EH (cell line): ENCODE measurements around the gene SCARF2.
A peak's percentile ranks its signal among the peaks of the same experiment; 100 is the strongest.
"Not testable (repeated sequence)": the region's sequence is repeated elsewhere in the genome, so short reads cannot be mapped to it uniquely, and the experiment has no call there.

Source experiments
- DNase-seq: peaks from one replicate; pipeline ENCODE4 v3.0.0-alpha.2; 2015; ENCODE audit warnings: low read depth

SCARF2 gene

DNA sequence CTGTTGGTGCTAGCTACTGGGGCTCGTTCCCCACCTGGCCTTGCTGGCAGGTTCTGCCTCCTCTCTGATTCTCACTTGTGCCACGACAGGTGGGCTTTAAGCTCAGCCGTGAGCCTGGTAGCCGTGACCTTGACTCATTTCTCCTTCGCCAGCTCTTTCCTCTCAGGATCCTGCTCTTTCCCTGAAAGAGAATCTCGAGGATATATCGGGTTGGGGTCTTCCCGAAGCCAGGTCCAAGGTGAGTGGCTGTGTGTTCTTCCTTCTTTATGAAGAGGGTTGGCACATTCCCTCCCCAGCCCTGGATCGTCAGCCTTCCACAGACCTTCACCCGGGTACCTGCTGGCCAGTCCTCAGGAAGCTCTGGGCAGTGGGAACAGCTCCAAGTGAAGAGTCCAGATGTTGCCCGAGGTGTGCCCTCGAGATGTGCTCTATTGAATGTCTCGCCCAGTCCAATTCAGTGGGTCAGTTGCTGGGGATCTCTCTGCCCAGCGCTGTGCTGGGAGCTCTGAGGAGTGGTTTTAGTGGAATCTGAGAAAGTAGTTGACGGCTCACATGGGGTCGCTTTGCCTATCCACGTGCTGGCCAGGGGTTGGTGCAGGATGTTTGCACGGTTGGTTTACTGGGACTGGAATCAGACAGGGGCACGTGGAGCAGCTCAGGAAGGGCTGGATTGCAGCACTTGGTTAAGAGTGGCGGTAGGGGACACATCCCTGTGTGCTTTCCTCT, 42.3 kb downstream of the SCARF2 start:
- DNase-seq: no peak

DNA sequence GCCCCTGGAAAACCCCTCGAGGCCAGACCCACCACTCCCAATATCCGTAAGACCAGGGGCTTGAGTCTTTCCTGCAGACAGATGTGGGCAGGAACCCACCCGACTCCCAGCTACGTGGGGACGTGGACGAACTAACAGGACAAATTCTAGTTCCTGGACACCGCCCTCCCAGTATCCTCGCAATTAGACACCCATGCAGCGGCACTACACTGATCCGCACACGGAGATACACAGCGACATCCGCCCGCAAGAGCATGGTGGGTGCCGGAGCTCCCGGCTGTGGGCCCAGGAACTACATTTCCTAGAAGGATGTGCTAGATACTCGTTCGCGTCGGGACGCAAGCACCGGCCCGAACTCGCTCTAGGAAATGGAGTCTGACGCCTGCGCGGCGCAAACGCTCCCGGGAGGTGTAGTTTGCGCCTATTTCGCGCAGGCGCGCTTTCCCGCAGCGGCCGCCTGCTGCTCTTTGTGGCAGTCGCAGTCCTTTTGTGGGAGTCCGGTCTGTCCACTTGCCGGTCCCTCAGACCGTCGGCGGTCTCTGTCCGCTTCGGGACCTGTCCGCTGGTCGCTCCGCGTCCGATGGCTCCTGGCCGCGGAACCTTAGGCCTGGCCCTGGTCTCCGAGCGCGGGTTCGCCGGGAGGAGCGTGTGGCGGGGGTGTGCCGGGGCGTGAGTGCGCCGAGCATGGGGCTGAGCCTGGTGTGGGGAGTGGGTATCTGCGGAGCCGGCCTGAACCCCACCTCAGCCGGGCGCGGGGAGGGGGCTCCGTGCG, 43.7 kb downstream of the SCARF2 start, which contains the start of gene ZNF74:
Gene ZNF74 (plus strand): TSS at position 447 of the 772 bp plus-strand sequence. CDS start 478 bp downstream, outside the sequence.
- peak; percentile 92 for DNase-seq

DNA sequence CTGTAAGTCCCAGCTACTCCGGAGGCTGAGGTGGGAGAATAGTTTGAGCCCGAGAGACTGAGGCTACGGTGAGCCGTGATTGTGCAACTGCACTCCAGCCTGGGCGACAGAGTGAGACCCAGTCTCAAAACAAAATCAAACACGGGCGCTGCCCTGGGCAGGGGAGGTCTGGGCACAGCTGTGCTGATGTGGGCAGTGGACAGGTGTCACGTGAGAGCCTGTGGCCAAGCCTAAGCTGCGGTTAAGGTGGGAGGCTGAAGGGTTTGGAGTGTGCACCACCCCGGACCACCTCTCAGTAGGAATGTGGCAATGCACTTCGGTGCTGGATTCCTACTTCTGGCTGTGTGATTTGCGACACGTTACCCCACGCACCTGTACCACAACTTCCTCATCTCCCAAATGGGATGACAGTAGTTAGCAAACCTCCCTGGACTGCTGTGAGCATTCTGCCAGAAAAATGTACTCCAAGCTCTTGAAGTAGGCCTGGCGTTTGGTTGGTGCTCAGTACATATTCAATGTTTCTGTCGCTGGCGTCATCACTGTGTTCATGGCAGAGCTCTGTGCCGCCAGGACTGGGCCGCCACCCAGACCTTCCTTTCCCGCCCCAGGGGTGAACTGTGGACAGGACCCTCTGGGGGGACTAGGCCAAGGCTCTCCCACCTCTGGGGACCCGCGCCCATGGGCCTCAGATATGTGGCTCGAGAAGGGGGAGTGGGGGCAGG, 44.5 kb downstream of the SCARF2 start:
- no peak for DNase-seq

DNA sequence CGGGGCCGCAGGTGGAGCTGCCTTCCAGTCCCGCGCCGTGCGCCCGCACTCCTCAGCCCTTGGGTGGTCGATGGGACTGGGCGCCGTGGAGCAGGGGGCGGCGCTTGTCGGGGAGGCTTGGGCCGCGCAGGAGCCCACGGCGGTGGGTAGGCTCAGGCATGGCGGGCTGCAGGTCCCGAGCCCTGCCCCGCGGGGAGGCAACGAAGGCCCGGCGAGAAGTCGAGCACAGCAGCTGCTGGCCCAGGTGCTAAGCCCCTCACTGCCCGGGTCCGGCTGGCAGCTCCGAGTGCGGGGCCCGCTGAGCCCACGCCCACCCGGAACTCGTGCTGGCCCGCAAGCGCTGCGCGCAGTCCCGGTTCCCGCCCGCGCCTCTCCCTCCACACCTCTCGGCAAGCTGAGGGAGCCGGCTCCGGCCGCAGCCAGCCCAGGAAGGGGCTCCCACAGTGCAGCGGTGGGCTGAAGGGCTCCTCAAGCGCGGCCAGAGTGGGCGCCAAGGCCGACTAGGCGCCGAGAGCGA, 45.2 kb downstream of the SCARF2 start:
- not testable (repeated sequence) for DNase-seq

DNA sequence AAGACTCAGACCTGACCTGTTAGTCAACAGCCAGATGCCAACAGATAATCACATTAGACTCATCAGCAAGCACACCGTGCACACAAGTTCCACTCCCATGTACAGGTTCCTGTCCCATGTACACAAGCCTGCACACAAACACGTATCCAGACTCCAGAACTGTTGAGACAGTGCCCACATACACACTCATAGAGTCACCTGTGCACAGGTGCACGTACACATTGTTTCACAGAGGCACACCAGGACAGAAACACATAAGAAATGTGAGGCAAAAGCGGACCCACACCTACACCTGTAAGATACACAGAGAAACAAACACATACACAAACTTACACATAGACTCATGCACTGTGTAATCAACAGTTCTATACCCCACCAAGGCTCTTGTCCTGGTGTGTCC, 46.4 kb downstream of the SCARF2 start:
- no peak for DNase-seq

DNA sequence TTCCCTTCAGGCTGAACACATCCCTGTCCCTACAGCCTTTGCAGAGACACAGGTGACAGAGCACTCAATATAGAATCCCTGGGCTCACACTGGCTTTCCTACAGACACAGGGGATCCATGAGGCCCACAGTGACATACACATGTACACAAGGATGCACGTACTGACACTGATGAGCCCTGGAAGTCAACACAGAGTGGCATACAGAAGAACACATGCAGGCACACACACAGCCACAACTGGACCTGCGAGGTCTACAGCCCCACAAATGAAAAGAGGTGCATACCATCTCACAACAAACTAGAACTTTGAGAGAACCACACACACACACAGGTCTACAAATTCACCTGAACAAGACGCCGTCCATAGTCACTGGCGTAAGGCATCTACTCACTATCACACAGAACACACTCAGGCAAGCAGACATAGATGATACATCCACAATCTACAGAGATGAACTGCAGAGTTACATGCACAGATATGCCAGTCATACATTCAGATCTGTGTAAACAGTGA, 47.2 kb downstream of the SCARF2 start:
- no peak for DNase-seq

DNA sequence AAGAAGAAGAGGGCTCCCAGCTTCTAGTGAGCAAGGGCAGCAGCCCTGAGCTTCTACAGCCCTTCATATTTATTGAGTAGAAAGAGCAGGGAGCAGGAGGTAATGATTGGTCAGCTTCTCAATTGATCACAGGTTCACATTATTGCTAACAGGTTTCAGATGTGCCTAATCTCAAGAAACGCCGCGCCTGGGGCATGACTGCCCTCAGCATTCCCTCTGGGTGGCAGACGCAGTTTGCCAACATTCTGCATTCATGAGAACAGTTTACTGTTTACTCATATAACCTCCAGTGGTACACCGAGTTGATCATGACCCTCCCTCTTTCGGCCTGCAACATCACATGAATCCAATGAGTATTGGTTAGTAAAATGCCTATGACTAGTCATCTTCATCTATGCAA, 48.3 kb downstream of the SCARF2 start:
- no peak for DNase-seq

DNA sequence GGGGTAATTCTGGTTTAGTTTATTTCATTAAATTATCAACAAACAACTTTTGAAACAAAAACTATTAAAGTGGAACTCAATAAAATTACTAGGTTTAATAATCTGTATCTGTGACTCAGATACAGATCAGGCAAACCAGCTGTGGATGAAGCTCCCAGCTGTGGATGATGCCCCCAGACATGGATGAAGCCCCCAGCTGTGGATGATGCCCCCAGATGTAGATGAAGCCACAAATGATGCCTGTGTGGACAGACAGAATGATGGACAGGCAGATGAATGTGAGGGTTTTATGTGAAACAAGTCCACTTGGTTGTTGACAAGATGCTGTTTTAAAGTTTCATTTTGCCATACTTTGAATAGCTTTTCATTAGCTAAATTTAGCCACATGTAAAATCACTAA, 49.4 kb downstream of the SCARF2 start:
- DNase-seq: no peak

DNA sequence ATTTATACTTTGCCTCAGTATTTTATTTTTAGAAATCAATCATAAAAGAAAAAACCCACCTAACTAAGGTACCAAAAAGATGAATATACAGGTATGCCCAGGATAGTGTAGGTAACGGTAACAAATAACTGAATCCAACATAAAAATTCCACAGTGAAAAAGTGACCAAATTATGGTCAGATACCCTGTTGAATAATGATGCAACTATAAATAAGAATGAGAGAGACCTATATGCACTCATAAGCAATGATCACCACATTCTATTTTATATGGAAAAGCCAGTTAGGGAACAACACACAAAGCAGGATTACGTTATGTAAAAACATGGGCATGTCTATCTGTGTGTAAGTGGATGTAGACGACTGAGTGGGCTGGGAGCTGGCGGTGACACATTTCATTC, 50.7 kb downstream of the SCARF2 start:
- no peak for DNase-seq

DNA sequence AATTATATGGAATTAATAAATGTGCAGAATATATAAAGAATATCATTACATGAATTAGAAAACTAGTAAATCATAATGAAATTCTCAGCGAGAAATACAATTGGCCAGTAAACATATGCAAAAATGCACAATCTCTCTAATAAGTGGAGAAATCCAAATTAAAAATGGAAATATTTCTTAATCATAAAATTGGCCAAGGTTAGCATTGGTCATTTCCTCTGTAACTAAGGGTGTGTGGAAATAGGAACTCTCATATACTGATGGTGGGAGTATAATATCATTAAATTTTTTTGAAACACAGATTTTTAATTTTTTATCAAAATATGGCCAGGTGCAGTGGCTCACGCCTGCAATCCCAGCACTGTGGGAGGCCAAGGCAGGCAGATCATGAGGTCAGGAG, 51.3 kb downstream of the SCARF2 start:
- DNase-seq: no peak

DNA sequence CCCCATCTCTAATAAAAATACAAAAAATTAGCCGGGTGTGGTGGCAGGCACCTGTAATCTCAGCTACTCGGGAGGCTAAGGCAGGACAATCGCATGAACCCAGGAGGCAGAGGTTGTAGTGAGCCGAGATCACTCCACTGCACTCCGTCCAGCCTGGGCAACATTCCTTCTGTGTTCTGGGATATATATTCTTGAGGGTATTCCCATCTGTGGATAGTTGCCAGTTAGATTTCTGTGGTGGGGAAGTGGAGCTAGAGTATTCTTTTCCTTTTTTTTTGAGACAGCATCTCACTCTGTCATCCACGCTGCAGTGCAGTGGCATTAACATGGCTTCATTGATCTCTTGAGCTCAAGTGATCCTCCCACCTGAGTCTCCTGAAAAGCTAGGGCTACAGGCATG, 52.8 kb downstream of the SCARF2 start:
- DNase-seq: no peak

DNA sequence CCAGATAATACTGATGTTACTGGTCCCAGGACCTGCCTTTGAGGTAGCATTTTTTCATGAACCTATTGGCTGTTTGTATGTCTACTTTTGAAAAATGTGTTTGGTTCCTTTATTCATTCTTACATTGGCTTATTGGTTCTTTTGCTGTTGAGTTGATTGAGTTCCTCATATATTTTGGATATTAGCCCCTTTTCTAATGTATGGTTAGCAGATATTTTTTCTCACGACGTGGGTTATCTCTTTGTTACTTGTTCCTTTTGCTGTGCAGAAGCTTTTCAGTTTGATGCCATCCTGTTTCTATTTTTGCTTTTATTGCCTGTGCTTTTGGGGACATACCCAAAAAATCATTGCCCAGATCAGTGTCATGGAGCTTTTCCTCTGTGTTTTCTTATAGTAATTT, 53.5 kb downstream of the SCARF2 start:
- DNase-seq: no peak

DNA sequence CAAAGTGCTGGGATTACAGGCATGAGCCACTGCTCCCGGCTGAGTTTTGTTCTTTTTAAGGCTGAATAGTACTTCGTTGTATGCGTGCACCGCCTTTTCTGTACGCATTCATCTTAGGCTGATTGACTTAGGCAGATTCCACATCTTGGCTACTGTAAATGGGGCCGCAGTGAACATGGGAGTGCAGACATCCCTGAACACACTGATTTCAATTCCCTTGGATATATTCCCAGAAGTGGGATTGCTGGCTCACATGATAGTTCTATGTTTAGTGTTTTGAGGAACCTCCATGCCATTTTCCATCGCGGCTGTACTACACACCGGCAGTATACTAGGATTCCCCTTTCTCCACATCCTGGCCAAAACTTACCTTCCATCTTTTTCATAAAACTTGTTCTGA, 54.1 kb downstream of the SCARF2 start:
- no peak for DNase-seq

DNA sequence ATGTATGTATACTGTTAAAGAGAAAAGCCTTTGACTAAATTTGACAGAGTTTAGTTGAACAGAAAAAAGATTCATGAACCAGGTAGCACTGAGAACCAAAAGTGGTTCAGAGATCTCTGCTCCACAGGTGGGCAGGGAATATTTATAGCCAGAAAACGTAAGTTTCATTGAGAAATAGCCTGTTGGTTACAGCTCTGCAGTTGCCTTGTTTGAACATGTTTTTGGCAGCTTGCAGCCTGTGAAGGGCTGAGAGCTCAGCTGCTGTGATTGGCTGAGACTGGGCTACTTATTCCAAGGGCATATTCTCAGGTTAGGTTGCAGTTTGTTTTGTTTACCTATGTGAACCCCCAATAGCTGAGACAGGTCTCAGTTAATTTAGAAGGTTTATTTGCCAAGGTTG, 57.1 kb downstream of the SCARF2 start:
- no peak for DNase-seq

DNA sequence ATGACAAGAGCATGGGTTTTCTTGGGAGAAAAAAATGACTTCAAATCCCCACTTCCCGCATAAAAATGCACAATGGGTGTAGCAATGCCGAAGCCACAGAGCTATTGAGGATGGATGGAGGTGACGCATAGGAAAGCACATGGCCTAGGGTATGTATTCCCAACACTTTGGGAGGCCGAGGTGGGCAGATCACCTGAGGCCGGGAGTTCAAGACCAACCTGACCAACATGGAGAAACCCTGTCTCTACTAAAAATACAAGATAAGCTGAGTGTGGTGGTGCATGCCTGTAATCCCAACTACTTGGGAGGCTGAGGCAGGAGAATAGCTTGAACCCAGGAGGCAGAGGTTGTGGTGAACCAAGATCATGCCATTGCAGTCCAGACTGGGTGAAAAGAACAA, 58.9 kb downstream of the SCARF2 start:
- not testable (repeated sequence) for DNase-seq

DNA sequence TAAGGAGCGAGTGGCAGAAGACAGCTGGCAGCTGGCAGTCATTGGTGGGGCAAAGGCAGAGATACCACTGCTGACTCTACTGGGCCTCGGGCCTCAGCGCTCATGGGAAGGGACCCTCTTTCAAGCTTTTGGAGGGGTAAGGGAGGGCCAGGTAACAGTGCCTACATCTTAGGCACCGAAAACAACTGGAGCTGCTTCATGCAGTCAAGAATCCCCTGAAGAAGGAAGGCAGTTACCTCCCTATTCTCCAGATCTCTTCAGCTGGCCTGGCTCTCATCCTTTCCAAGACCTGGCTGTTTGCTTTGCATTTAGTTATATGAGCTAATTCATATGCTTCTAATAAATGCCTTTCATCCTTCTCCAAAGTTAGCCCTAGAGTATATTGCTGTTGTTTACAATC, 59.5 kb downstream of the SCARF2 start:
- no peak for DNase-seq

DNA sequence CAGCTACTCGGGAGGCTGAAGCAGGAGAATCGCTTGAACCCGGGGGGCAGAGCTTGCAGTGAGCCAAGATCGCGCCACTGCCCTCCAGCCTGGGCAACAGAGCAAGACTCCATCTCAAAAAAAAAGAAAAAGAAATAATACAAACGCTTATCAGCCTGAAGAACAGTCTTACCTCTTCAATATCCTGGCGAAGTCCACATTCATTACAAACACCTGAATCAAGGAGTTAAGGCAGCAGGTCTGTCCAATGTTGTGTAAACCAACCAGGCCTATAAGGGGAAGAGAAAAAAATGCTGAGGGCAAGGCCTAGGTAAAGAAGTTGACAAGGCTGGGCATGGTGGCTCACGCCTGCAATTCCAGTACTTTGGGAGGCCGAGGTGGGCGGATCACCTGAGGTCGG, 60.6 kb downstream of the SCARF2 start:
- not testable (repeated sequence) for DNase-seq

DNA sequence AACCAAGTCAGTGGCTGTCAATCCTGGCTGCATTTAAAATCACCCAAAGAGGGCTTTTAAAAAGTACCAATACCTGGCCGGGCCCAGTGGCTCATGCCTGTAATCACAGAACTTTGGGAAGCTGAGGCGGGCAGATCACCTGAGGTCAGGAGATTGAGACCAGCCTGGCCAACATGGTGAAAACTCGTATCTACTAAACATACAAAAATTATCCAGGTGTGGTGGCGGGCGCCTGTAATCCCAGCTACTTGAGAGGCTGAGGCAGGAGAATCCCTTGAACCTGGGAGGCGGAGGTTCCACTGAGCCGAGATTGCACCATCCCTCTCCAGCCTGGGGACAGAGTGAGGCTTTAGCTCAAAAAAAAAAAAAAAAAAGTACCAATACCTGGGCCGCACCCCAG, 61.3 kb downstream of the SCARF2 start:
- DNase-seq: not testable (repeated sequence)
